GM21526 (cell line): ENCODE measurements around the gene ONECUT2.
"Not testable (repeated sequence)": the region's sequence is repeated elsewhere in the genome, so short reads cannot be mapped to it uniquely, and the experiment has no call there.

ENCODE experiments used
- ATAC-seq: cut with Tn5 transposase; IDR thresholded peaks from one replicate; pipeline ENCODE4 v1.9.1; 2021; ENCODE audit warnings: moderate library complexity; ENCODE audit not compliant: unreplicated experiment, low FRiP score

Gene ONECUT2

DNA sequence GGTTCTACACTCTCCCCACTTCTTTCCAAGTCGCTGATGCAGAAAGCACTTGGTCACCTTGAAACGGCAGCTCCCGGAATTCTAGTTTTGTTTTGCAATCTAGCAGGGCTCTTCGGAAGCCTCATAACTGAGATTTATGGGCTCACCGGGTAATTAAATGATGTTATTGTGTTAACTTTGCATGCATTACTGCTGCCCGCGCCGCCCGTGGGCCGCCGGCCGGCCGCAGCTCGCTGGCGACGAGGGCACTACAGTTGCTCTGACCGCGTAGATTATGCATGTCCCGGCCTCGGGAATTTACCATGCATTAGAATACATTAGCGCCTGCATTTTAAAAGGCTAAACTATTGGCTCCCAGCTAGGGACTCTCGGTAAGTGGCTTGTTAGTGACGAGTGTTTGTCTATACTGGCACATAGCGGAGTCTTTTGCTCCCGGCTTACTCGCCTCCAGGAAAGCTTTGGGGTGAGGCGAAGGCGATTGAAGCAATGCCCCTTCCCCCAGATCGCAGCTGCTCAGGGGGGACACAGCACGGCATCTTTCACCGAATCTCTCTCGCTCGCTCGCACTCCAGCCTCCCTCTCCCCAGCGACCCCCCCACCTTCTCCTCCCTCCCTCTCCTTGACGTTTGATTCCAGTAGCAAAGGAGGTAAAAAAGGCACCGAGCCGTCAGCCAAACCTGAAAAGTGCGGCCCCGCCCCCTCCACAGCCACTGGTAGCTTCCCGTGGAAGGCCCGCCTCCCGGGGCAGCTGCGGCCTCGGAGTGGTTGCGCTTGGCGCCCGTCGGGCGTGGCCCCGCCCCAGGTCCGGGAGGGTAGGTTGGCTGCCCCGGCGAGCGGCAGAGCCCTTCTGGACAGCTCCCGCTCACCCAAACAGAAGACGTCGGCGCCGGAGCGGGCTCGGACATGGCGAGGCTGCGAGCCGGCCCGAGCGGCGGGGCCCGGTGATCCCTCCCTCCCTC lies at the start of gene ONECUT2:
Gene ONECUT2, plus strand, starts transcription at position 839 of the 959 bp plus-strand sequence. CDS start 343 bp downstream, outside the sequence.
- ATAC-seq = peak; percentile 69

DNA sequence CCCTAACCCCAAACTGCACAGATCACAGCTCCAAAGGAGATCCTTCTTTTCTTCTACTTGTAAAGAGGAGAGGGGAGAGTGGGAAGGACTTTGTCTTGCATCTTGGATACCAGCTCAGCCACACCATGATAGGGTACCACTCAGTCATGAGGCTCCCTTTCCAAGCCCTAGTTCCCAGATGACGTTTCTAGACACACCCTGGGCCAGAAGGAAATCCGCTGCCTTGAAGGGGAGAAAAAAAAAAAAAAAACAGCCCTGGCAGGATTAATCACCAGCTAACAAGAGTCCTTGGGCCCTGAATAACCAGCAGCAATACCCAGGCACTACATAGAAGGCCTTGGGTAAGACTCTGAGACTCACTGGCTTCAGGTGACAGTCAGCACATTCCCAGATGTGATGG lies 45.9 kb upstream of the ONECUT2 start:
- no peak for ATAC-seq

DNA sequence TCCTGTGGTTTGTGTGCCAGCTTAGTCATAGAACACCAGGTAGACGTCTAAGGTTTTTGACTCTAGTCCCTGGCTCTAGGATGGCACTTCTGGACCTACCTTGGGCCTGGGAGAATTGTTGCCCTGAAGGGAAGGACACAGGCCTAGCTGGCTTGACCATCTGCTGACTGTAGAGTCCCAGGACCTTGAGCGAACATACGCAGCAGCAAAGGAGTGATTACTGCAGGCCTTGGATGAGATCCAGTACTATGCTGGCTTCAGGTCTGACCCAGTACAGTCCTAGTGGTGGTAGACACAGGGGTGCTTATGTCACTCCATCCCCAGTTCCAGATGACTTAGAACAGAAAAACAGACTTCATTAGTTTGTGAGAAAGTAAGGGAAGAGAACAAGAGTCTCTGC lies 45.1 kb upstream of the ONECUT2 start:
- ATAC-seq = no peak

DNA sequence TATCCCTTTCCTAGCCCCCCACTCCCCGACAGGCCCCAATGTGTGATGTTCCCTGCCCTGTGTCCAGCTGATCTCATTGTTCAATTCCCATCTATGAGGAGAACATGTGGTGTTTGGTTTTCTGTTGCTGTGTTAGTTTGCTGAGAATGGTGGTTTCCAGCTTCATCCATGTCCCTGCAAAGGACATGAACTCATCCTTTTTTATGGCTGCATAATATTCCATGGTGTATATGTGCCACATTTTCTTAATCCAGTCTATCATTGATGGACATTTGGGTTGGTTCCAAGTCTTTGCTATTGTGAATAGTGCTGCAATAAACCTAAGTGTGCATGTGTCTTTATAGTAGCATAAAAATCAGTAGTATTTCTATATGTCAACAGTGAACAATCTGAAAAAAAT lies 40.4 kb upstream of the ONECUT2 start:
- ATAC-seq = not testable (repeated sequence)

DNA sequence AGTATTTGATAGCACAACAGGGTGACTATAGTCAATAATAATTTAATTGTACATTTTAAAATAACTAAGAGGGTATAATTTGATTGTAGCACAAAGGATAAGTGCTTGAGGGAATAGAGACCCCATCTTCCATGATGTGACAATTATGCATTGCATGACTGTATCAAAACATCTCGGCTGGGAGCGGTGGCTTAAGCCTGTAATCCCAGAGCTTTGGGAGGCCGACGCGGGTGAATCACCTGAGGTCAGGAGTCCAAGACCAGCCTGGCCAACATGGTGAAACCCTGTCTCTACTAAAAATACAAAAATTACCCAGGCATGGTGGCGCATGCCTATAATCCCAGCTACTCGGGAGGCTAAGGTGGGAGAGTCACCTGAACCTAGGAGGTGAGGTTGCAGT lies 38.3 kb upstream of the ONECUT2 start:
- ATAC-seq = not testable (repeated sequence)

DNA sequence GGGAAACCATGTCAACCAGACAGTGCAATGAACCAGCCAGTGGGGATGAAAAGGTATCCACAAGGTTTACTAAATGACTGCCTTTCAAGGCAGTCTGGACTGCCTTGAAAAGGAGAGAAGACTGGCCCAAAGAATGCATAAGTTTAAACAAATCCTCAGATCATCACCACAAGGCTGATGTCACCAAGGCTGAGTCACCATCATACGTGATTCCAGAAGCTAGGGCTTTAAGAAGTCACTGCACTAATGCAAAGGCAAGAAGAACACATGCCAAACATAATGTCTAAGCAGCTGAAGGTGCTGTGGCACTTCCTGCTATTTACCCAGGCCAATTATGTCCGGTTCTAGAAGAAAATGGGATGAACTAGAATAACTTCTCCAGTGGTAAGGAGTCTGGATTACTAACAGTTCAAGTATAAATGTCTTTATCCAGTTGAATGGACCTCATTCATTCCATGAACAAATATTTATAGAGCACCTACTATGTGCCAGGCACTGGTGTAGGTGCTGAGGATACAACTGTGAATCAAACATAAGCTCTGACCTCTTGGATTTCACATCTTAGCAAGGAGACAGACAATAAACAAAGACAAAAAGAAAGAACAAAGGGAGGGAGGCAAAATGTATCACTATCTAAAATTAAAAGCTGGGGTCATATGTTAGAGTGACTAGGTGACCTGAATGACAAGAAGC lies 37.6 kb upstream of the ONECUT2 start:
- ATAC-seq = no peak

DNA sequence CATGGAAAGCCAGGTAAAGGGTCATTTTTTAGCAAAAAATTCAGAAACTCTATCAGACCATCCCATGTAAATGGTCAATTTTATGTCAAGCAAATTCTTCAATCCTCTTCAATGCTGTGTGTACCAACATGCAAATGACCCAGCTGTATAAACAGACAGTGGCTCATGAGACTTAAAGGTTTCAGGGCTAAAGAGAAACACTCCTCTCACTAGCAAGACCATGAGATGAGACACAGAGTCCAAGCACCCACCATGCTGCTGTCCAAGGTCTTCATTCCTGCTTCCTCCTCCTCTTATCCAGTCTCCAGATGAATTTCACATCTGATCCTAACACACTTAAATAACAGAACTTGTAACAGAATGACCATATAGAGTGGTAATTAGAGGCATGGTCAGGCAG lies 30.8 kb upstream of the ONECUT2 start:
- ATAC-seq = no peak

DNA sequence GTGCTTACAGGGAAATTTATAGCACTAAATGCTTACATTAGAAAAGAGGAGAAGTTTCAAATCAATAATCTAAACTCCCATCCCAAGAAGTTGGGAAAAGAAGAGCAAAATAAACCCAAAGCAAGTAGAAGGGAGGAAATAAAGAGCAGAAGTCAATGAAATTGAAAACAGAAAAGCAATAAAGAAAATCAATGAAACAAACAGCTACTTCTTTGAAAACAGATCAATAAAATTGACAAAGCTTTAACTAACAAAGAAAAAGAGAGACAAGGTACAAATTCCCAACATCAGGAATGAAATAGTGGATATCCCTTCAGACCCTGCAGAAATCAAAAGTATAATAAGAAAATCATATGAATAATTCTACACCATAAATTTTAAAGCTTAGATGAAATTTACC lies 25.5 kb upstream of the ONECUT2 start:
- ATAC-seq = no peak

DNA sequence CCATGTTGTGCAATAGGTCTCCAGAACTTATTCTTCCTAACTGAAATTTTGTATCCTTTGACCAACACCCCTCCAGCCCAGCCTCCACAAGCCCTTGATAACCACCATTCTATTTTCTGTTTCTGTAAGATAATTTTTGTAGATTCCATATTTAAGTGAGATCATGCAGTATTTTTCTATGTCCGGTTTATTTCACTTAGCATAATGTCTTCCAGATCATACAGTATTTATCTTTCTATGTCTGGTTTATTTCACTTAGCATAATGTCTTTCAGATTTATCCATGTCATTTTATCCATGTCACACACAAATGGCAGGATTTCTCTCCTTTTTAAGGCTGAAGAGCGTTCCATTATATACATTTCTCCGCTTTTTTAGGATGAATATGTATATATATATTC lies 24.4 kb upstream of the ONECUT2 start:
- no peak for ATAC-seq

DNA sequence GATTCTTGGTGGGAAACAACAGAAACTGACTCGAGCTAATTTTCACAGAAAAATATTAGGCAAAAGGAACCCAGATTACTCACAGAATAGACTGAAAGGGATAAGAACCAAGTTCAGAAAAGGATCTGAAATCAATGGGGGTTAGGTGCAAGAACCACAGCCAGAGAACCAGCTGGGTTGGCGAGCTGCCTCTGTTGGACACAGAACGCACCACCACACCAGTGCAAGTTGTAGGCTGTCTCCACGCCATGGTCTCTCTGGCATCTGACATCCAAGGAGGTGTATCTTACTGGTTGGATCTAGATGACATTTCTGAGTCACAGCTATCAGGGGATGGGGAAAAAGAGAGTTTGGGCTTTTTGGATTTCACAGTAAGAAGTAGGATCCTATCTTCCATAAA lies 18.6 kb upstream of the ONECUT2 start:
- ATAC-seq = no peak

DNA sequence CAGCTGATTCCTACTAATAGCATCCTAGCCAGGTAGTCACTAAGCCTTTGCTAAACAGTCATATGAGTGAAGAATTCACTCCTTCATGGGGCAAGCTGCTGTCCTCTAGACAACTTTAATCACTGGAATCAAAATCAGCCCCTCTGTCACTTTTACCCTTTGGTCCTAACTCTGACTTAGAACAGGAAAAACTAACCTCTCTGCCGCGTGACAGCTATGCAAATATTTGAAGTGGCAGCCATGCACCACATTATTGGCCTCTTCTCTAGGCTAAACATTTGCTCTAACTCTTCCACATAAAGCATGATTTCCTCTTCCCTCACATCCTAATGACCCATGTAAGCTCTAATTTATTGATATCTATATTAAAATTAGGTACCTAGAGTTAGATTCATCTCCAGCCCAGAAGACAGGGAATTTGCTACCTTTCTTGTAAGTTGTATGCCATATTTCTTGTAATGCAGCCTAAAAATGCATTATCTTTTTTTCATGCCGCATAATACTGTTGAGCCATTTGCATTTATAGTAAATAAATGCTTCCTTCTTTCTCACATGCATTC lies 12.8 kb upstream of the ONECUT2 start:
- ATAC-seq = no peak

DNA sequence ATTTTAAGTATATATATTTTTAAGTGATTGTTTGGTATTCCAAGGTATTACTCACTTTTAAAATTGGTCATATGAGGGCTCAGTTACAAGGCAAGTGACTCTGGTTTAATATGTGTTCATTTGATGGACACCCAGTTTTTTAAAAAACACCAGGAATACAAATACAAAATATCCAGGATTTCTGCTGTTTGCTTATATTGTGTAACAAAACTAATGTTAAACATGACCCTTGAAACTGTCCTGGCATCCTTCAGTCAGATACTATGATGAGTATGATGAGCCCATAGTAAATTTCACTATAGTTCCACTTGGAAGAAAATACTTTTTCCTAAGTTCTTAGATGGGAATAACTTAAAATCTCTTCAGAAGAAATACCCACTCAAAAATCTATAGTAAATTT lies 11.4 kb upstream of the ONECUT2 start:
- ATAC-seq = no peak

DNA sequence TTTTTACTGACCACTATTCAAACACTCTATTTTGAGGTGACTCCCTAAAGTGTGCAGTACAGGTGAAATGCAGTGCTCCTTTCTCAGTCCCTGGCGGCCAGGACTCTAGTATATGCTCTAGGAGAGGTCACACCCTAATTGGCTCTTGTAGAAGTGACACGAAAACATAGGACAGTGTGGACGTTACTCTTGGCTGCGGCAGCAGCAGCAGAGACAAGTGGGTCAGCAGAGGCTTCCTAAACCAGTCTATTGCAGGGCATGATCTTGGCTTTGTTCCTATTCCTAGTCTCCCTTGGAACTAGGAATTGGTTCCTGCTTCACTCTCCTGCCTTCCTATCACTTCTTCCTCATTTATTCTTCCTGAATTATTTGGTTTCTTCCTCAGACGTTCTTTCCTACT lies 10.1 kb upstream of the ONECUT2 start:
- no peak for ATAC-seq

DNA sequence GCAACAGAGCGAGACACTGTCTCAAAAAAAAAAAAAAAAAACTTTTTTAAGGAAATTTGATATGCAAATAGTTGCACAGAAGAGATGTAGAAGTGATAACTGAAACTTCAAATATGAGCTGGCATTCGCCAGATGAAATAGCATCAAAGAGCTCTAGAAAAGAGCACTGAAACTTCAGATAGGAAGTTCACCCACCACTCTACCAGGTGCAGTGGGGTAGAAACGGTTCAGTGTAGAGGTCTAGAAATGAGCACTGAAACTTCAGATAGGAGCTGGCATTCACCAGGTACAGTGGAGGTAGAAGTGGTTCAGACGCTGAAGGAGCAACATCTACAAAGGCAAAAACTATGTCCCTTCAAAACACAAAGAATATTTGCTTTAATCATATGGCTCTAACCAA lies 9.0 kb upstream of the ONECUT2 start:
- no peak for ATAC-seq

DNA sequence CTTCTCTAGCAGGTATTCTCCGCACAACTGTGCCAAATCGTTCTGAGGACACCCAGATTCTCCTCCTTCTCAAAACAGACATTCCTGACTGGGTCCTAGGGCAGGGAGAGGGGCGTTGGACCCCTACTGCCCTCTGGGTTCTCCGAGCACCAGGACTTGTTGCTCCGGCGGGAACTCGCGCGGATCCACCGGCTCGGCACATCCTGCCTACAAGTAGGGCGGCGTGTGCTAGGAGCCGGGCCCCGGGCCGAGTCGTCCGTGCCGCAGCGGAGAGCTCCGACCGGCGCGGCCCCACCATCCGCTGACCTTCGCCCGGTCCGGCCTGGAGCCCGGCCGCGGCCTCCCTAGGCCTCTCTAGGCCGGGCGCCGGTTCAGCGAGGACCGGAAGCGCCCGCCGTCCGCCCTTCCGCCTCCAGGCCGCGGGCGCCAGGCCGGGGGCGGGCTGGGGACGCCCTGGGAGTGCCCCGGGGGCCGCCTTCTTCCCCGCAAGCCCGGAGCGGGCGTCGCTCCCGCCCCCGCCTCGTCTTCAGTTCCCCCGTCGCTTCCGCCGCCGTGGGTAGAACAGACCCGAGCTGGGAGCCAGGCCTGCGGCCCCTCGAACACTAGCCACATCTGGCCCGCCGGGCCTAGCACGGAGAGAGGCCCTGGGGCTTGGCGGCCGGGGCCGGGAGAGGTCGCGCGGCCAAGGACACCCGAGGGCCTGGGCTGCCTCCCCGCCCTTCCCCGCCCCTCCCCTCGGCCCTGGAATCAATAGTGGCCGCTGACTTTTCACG lies 7.6 kb upstream of the ONECUT2 start:
- ATAC-seq = no peak

DNA sequence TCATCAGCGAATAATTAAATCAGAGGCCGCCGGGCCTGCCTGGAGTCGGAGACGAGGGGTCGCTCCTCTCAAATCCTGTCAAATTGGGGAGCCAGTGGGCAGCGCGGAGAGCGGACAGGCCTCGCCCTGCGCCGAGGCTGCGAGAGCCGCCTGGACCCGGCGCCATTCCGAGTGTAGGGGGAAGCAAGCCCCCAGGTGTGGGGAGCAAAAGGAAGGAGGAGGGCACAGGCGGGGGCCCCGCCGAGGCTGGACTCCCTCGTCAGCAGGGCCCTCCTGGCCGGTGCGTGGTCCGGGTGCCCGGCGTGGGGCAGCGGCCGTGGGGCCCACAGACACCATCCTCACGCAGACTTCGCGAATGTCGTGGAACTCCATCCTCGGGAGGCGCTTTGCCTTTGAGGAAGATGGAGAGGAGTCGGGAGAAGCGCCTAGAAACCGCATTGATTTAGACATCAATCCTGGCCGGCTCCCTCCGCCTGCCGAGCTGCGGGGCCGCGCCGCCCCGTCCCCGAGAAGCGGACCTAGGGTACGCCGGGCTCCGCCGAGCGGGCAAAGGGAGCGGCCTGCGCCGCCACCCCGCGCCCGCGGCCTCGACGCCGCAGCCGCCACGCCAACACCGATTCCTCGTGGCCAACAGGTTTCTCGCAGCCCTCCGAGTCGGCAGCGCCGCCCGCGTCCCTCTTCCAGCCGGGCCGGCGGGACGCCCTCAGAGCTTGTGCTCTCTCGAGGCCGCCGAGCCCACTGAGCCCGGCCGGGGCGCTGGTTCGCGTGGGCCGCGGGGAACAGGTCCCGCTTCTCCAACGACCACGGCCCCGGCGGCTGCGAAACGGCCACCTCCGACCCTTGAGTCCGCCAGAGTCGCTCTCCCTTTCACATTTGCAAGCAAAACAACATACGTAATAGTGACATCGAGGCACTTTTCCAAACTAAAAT lies 6.7 kb upstream of the ONECUT2 start:
- ATAC-seq = no peak

DNA sequence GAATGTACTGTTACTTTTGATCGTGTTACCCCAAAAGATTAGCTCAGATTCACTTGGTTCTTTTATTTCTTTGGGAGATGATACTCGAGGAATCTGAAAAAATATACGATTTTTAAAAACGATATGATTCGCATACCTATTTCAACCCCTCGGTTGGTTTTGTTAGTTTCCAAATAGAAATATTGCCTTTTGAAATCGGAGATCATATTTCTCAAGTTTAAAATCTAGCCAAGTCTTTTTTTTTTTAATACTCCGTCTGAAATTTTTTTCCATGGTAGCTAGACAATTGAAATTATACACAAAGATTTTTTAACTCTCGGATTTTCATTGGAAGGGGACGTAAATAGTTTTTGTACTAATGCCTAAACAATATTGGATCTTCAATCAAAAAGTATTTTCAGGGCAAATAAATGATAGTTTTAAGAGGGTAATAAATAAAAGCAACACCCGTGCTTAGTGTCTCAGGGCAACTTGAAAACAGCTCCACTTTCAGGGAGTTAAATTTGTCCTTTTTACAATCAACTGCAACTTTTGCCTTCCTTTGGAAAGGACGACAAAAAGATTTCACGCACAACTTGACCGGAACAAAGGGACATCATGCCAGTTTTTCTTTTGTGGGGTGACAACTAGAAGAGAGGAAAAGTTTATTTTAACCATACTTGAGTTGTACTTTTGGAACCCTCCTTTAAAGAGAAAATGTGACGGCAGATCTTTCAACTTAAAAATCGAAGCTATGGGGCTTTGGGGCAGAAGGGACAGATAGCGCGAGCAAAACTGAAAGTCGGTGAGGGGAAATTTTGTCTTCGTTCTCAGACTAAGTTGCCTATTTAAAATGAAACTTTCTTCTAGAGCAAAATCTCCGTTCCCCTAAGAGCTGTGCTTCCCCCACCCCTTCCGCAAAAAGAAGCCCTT lies 5.8 kb upstream of the ONECUT2 start:
- no peak for ATAC-seq

DNA sequence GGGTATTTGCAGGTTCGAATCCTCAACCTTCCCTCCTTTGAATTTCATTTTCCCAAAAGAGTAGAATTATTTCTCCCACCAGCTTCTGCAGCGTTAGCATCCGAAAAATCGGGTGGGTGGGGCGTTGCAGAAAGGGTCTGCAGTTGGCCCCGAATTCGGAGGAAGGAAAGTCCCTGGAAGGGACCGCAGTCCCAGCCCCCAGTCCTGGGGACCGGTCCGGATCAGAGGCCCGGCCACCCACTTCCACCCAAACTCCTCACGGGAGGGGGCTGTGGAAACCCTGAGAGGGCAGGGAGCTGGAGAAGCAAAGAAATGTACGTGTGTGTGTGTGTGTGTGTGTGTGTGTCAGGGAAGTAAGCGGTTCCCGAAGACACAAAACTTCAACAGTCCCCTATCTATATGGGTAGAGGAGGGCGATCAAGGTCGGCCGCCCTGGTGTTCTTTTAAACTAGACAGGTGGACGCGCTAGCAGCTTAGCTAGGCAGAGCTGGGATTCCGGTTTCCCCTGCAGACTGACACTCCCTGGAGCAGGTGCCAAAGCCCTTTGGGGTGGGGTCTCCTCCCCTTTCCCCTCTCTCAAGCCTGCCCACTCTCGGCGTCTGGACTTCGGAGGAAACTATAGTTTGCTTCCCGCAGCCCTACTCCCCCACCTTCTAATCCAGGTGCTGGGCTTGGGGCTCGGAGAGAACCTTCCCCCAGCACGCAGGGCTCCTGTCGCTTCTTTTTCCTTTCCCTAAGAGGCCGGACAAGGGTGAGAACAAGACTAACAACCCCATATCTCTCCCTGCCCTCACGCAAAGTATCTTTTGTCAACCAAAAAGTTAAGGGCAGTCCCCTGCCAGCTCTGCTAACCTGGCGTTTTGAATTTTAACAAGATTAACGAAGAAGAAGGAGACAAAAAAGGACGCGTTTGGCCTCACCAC lies 4.8 kb upstream of the ONECUT2 start:
- no peak for ATAC-seq
